Measurements from ENCODE around the gene HOXD11.

The HOXD11 gene

GRCh38 chr2:176114930-176115625 is 8.0 kb downstream of the HOXD11 start:
- no peaks in the 10 kb centered on the region for H3K9me3 ChIP-seq (ENCODE audit: control insufficient read depth, insufficient read depth, low read length)
- H3K4me1 ChIP-seq (ENCODE audit: control insufficient read depth, insufficient read depth, low read length): peaks cover 2% of the 10 kb centered on the region
- H3K27me3 ChIP-seq (ENCODE audit: control insufficient read depth, insufficient read depth, low read length): peaks cover 100% of the 10 kb centered on the region
- no peak overlapping the region for H3K4me3 ChIP-seq (ENCODE audit: low read depth, low read length)
- H3K9ac ChIP-seq (ENCODE audit: low read depth, low read length): no peak overlapping the region
- H3K36me3 ChIP-seq (ENCODE audit: control insufficient read depth, insufficient read depth, low read length): no peaks in the 10 kb centered on the region

- H3K27me3 ChIP-seq (ENCODE audit: control insufficient read depth, insufficient read depth, low read length): peaks cover 100% of the 10 kb centered on the region
- no peak within 1 kb of the TSS for H3K9ac ChIP-seq (ENCODE audit: low read depth, low read length)
- no peaks in the 10 kb centered on the region for H3K9me3 ChIP-seq (ENCODE audit: control insufficient read depth, insufficient read depth, low read length)
- H3K4me1 ChIP-seq (ENCODE audit: control insufficient read depth, insufficient read depth, low read length): peaks cover 2% of the 10 kb centered on the region
- H3K36me3 ChIP-seq (ENCODE audit: control insufficient read depth, insufficient read depth, low read length): no peaks in the 10 kb centered on the region
- peak within 1 kb of the TSS; percentile 26 for H3K4me3 ChIP-seq (ENCODE audit: low read depth, low read length)
Observed at GRCh38 chr2:176115883-176116813, 9.1 kb downstream of the HOXD11 start, which contains the start of gene HOXD10. Gene HOXD10, plus strand, starts transcription at chr2:176116778. Its CDS starts 56 bp downstream, at chr2:176116834.

- no peaks in the 10 kb centered on the region for H3K9me3 ChIP-seq (ENCODE audit: control insufficient read depth, insufficient read depth, low read length)
- no peaks in the 10 kb centered on the region for H3K4me1 ChIP-seq (ENCODE audit: control insufficient read depth, insufficient read depth, low read length)
- H3K9ac ChIP-seq (ENCODE audit: low read depth, low read length): no peak overlapping the region
- H3K4me3 ChIP-seq (ENCODE audit: low read depth, low read length): peak overlapping the region; percentile 22
- H3K27me3 ChIP-seq (ENCODE audit: control insufficient read depth, insufficient read depth, low read length): peaks cover 100% of the 10 kb centered on the region
- no peaks in the 10 kb centered on the region for H3K36me3 ChIP-seq (ENCODE audit: control insufficient read depth, insufficient read depth, low read length)
Observed at GRCh38 chr2:176117162-176117822, 10.2 kb downstream of the HOXD11 start.

- H3K4me3 ChIP-seq (ENCODE audit: low read depth, low read length): peak overlapping the region; percentile 22
- peaks cover 100% of the 10 kb centered on the region for H3K27me3 ChIP-seq (ENCODE audit: control insufficient read depth, insufficient read depth, low read length)
Observed at GRCh38 chr2:176117823-176118371, 10.8 kb downstream of the HOXD11 start.

GRCh38 chr2:176118601-176119339 is 11.7 kb downstream of the HOXD11 start:
- no peak overlapping the region for H3K9ac ChIP-seq (ENCODE audit: low read depth, low read length)
- H3K4me1 ChIP-seq (ENCODE audit: control insufficient read depth, insufficient read depth, low read length): no peaks in the 10 kb centered on the region
- no peaks in the 10 kb centered on the region for H3K9me3 ChIP-seq (ENCODE audit: control insufficient read depth, insufficient read depth, low read length)
- no peaks in the 10 kb centered on the region for H3K36me3 ChIP-seq (ENCODE audit: control insufficient read depth, insufficient read depth, low read length)
- peaks cover 99% of the 10 kb centered on the region for H3K27me3 ChIP-seq (ENCODE audit: control insufficient read depth, insufficient read depth, low read length)
- H3K4me3 ChIP-seq (ENCODE audit: low read depth, low read length): no peak overlapping the region

More at GRCh38 chr2:176117823-176118371, 10.8 kb downstream of the HOXD11 start:
- Histone ChIP-seq H3K36me3 (ENCODE audit: control insufficient read depth, insufficient read depth, low read length) (no peaks in the 10 kb centered on the region), H3K9ac (ENCODE audit: low read depth, low read length) (no peak overlapping the region), H3K9me3 (ENCODE audit: control insufficient read depth, insufficient read depth, low read length) (no peaks in the 10 kb centered on the region), H3K4me1 (ENCODE audit: control insufficient read depth, insufficient read depth, low read length) (no peaks in the 10 kb centered on the region)

GRCh38 chr2:176120364-176121189 is 13.5 kb downstream of the HOXD11 start:
- no peak overlapping the region for H3K9ac ChIP-seq (ENCODE audit: low read depth, low read length)
- H3K4me3 ChIP-seq (ENCODE audit: low read depth, low read length): peak overlapping the region; percentile 22
- H3K9me3 ChIP-seq (ENCODE audit: control insufficient read depth, insufficient read depth, low read length): no peaks in the 10 kb centered on the region
- no peaks in the 10 kb centered on the region for H3K36me3 ChIP-seq (ENCODE audit: control insufficient read depth, insufficient read depth, low read length)
- H3K27me3 ChIP-seq (ENCODE audit: control insufficient read depth, insufficient read depth, low read length): peaks cover 99% of the 10 kb centered on the region
- no peaks in the 10 kb centered on the region for H3K4me1 ChIP-seq (ENCODE audit: control insufficient read depth, insufficient read depth, low read length)

- Histone ChIP-seq H3K27me3 (ENCODE audit: control insufficient read depth, insufficient read depth, low read length) (peaks cover 99% of the 10 kb centered on the region), H3K36me3 (ENCODE audit: control insufficient read depth, insufficient read depth, low read length) (no peaks in the 10 kb centered on the region), H3K9me3 (ENCODE audit: control insufficient read depth, insufficient read depth, low read length) (no peaks in the 10 kb centered on the region), H3K4me1 (ENCODE audit: control insufficient read depth, insufficient read depth, low read length) (no peaks in the 10 kb centered on the region), H3K9ac (ENCODE audit: low read depth, low read length) (no peak overlapping the region), H3K4me3 (ENCODE audit: low read depth, low read length) (peak overlapping the region; percentile 22)
Observed at GRCh38 chr2:176121190-176122051, 14.3 kb downstream of the HOXD11 start.

- Histone ChIP-seq H3K9me3 (ENCODE audit: control insufficient read depth, insufficient read depth, low read length) (no peaks in the 10 kb centered on the region), H3K4me3 (ENCODE audit: low read depth, low read length) (peak overlapping the region; percentile 19), H3K4me1 (ENCODE audit: control insufficient read depth, insufficient read depth, low read length) (no peaks in the 10 kb centered on the region), H3K9ac (ENCODE audit: low read depth, low read length) (no peak overlapping the region), H3K27me3 (ENCODE audit: control insufficient read depth, insufficient read depth, low read length) (peaks cover 99% of the 10 kb centered on the region), H3K36me3 (ENCODE audit: control insufficient read depth, insufficient read depth, low read length) (no peaks in the 10 kb centered on the region)
Observed at GRCh38 chr2:176122052-176122682, 15.1 kb downstream of the HOXD11 start.

GRCh38 chr2:176122683-176123410 is 15.8 kb downstream of the HOXD11 start, which contains the start of gene HOXD9:
Gene HOXD9, plus strand, starts transcription at chr2:176122719. Its CDS starts 50 bp downstream, at chr2:176122769.
- peak within 1 kb of the TSS; percentile 19 for H3K4me3 ChIP-seq (ENCODE audit: low read depth, low read length)
- H3K9me3 ChIP-seq (ENCODE audit: control insufficient read depth, insufficient read depth, low read length): no peaks in the 10 kb centered on the region
- H3K27me3 ChIP-seq (ENCODE audit: control insufficient read depth, insufficient read depth, low read length): peaks cover 99% of the 10 kb centered on the region
- H3K36me3 ChIP-seq (ENCODE audit: control insufficient read depth, insufficient read depth, low read length): no peaks in the 10 kb centered on the region
- no peak within 1 kb of the TSS for H3K9ac ChIP-seq (ENCODE audit: low read depth, low read length)
- no peaks in the 10 kb centered on the region for H3K4me1 ChIP-seq (ENCODE audit: control insufficient read depth, insufficient read depth, low read length)

Data from iPS-15b (cell line).